Measurements from ENCODE around the gene CDY2B.
"Not testable (repeated sequence)": the region's sequence is repeated elsewhere in the genome, so short reads cannot be mapped to it uniquely, and the experiment has no call there.

The CDY2B gene

GRCh38 chrY:17880120-17880519, at the start of gene CDY2B:
CDY2B (minus strand) TSS chrY:17880220; CDS start chrY:17879892, 328 bp downstream.
- DNase-seq: not testable (repeated sequence)

GRCh38 chrY:17908009-17908408, 28.0 kb upstream of the CDY2B start:
- not testable (repeated sequence) for DNase-seq

- not testable (repeated sequence) for DNase-seq
Observed at GRCh38 chrY:17907351-17907750, 27.3 kb upstream of the CDY2B start.

- not testable (repeated sequence) for DNase-seq
Observed at GRCh38 chrY:17881697-17882096, 1.7 kb upstream of the CDY2B start.

- not testable (repeated sequence) for DNase-seq
Observed at GRCh38 chrY:17876767-17877166, 3.3 kb downstream of the CDY2B start.

- not testable (repeated sequence) for DNase-seq
Observed at GRCh38 chrY:17875401-17875800, 4.6 kb downstream of the CDY2B start.

GRCh38 chrY:17871194-17871903, 8.7 kb downstream of the CDY2B start:
- not testable (repeated sequence) for DNase-seq

GRCh38 chrY:17870737-17871136, 9.3 kb downstream of the CDY2B start:
- DNase-seq: not testable (repeated sequence)

GRCh38 chrY:17867850-17868249, 12.2 kb downstream of the CDY2B start:
- DNase-seq: not testable (repeated sequence)

GRCh38 chrY:17860634-17861033, 19.4 kb downstream of the CDY2B start:
- not testable (repeated sequence) for DNase-seq

GRCh38 chrY:17856963-17857848, 22.8 kb downstream of the CDY2B start:
- DNase-seq: not testable (repeated sequence)

GRCh38 chrY:17856508-17856907, 23.5 kb downstream of the CDY2B start:
- not testable (repeated sequence) for DNase-seq

GRCh38 chrY:17849131-17849530, 30.9 kb downstream of the CDY2B start:
- DNase-seq: not testable (repeated sequence)

GRCh38 chrY:17832149-17832548, 47.9 kb downstream of the CDY2B start:
- not testable (repeated sequence) for DNase-seq
